H1 (cell line): ENCODE measurements around the gene LPGAT1. TPM values are rescaled to one million over a fixed set of nuclear protein-coding genes. Genes with fewer than 3 reads are reported as not detected.

ENCODE experiments used
- CHD1 ChIP-seq: IDR thresholded peaks from 2 replicates; pipeline ENCODE4 v1.6.1; 2012; ENCODE audit warnings: low read depth, low read length, improper control_type of control experiment
- CTBP2 ChIP-seq: IDR thresholded peaks from 2 replicates; pipeline ENCODE4 v1.7.0; 2011; ENCODE audit warnings: borderline replicate concordance, mild to moderate bottlenecking, moderate library complexity, mixed read lengths, low read length; ENCODE audit not compliant: insufficient read depth, insufficient read length
- EP300 ChIP-seq, 2 experiments: IDR thresholded peaks; 1 replicate in 1 of 2; 2 replicates in 1 of 2; pipeline ENCODE4 v1.6.1; 2011 to 2012; ENCODE audit warnings: low read depth in 2 of 2, low read length in 2 of 2, mild to moderate bottlenecking in 2 of 2, borderline replicate concordance in 1 of 2, inconsistent platforms in 1 of 2, moderate library complexity in 1 of 2
- HDAC6 ChIP-seq: IDR thresholded peaks from one replicate; pipeline ENCODE4 v1.7.1; 2012; ENCODE audit warnings: low read depth, mild to moderate bottlenecking, inconsistent platforms, low read length, moderate library complexity
- JUN ChIP-seq: IDR thresholded peaks from 2 replicates; pipeline ENCODE4 v1.6.1; 2011; ENCODE audit warnings: low read depth, mild to moderate bottlenecking, improper control_type of control experiment, low read length
- SIX5 ChIP-seq: IDR thresholded peaks from 2 replicates; pipeline ENCODE4 v1.6.1; 2011; ENCODE audit warnings: mild to moderate bottlenecking, low read depth, low read length
- SP4 ChIP-seq: IDR thresholded peaks from 2 replicates; pipeline ENCODE4 v1.6.1; 2012; ENCODE audit warnings: low read length, inconsistent platforms
- ZNF274 ChIP-seq: IDR thresholded peaks from 2 replicates; pipeline ENCODE4 v1.7.0; 2012; ENCODE audit warnings: low read length, borderline replicate concordance; ENCODE audit errors: extremely low read depth
- polyA plus RNA-seq, 7 experiments: library from polyadenylated mRNA; depleted of rRNA in 3 of 7; stranded (reverse) in 5 of 7; unstranded in 2 of 7; fragments of >200 nt in 5 of 7; fragments of 200-250 nt in 2 of 7; gene quantifications; 1 replicate in 5 of 7; 2 replicates in 1 of 7; 4 replicates in 1 of 7; pipeline versions ENCODE4 v1.2.1 to v1.2.3, GENCODE V29; 2011 to 2013; ENCODE audit warnings: missing spikeins in 2 of 7, mixed read lengths in 2 of 7
- total RNA-seq: library from RNA; stranded (reverse); fragmentation: NEBNext Ultra II Directional; extraction: Animal tissue kit (Norgen Biotek cat#: 25700); gene quantifications from 2 replicates; pipeline ENCODE4 v1.2.1, GENCODE V29; 2021
- TF ChIP-seq, protein P1 (sequence below): fragments of 300-600 bp; sonication (generic); IDR thresholded peaks from 2 replicates; pipeline ENCODE4 v1.7.1; 2012; ENCODE audit warnings: low read length, moderate library complexity, mild to moderate bottlenecking, inconsistent platforms; ENCODE audit not compliant: insufficient replicate concordance
- TF ChIP-seq, protein P2 (sequence below): IDR thresholded peaks from 2 replicates; pipeline ENCODE4 v1.6.1; 2011; ENCODE audit warnings: low read depth, mild to moderate bottlenecking, low read length; ENCODE audit not compliant: insufficient read depth
- TF ChIP-seq, protein P3 (sequence below): IDR thresholded peaks from 2 replicates; pipeline ENCODE4 v1.6.1; 2012; ENCODE audit warnings: inconsistent platforms

Gene LPGAT1
- total and polyA plus RNA-seq, 2 of the 8 experiments (the other 6 are each of a cell fraction or from before 2014, with no cell fraction given), result 2.3 to 13.5 TPM

DNA sequence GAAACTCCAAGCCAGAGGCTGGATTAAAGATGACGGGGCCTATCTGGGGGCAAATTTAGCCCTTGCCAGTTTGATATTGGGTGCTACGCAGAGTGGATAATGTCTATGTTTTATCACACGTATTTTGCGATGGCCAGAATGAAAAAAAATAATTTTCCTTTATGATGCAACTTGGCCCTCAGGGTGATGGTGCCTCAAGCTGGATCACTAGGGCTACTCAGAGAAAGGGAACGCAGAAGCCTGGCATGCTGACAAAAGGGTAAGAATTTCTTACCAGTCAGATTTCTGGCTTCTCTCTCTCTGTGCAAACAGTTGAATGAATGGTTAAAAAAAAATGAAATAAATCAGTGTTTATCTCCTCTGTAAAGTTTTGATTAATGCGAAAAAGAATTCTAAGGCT lies 122.6 kb downstream of the LPGAT1 start (continued):
- TF ChIP-seq, protein P1, sequence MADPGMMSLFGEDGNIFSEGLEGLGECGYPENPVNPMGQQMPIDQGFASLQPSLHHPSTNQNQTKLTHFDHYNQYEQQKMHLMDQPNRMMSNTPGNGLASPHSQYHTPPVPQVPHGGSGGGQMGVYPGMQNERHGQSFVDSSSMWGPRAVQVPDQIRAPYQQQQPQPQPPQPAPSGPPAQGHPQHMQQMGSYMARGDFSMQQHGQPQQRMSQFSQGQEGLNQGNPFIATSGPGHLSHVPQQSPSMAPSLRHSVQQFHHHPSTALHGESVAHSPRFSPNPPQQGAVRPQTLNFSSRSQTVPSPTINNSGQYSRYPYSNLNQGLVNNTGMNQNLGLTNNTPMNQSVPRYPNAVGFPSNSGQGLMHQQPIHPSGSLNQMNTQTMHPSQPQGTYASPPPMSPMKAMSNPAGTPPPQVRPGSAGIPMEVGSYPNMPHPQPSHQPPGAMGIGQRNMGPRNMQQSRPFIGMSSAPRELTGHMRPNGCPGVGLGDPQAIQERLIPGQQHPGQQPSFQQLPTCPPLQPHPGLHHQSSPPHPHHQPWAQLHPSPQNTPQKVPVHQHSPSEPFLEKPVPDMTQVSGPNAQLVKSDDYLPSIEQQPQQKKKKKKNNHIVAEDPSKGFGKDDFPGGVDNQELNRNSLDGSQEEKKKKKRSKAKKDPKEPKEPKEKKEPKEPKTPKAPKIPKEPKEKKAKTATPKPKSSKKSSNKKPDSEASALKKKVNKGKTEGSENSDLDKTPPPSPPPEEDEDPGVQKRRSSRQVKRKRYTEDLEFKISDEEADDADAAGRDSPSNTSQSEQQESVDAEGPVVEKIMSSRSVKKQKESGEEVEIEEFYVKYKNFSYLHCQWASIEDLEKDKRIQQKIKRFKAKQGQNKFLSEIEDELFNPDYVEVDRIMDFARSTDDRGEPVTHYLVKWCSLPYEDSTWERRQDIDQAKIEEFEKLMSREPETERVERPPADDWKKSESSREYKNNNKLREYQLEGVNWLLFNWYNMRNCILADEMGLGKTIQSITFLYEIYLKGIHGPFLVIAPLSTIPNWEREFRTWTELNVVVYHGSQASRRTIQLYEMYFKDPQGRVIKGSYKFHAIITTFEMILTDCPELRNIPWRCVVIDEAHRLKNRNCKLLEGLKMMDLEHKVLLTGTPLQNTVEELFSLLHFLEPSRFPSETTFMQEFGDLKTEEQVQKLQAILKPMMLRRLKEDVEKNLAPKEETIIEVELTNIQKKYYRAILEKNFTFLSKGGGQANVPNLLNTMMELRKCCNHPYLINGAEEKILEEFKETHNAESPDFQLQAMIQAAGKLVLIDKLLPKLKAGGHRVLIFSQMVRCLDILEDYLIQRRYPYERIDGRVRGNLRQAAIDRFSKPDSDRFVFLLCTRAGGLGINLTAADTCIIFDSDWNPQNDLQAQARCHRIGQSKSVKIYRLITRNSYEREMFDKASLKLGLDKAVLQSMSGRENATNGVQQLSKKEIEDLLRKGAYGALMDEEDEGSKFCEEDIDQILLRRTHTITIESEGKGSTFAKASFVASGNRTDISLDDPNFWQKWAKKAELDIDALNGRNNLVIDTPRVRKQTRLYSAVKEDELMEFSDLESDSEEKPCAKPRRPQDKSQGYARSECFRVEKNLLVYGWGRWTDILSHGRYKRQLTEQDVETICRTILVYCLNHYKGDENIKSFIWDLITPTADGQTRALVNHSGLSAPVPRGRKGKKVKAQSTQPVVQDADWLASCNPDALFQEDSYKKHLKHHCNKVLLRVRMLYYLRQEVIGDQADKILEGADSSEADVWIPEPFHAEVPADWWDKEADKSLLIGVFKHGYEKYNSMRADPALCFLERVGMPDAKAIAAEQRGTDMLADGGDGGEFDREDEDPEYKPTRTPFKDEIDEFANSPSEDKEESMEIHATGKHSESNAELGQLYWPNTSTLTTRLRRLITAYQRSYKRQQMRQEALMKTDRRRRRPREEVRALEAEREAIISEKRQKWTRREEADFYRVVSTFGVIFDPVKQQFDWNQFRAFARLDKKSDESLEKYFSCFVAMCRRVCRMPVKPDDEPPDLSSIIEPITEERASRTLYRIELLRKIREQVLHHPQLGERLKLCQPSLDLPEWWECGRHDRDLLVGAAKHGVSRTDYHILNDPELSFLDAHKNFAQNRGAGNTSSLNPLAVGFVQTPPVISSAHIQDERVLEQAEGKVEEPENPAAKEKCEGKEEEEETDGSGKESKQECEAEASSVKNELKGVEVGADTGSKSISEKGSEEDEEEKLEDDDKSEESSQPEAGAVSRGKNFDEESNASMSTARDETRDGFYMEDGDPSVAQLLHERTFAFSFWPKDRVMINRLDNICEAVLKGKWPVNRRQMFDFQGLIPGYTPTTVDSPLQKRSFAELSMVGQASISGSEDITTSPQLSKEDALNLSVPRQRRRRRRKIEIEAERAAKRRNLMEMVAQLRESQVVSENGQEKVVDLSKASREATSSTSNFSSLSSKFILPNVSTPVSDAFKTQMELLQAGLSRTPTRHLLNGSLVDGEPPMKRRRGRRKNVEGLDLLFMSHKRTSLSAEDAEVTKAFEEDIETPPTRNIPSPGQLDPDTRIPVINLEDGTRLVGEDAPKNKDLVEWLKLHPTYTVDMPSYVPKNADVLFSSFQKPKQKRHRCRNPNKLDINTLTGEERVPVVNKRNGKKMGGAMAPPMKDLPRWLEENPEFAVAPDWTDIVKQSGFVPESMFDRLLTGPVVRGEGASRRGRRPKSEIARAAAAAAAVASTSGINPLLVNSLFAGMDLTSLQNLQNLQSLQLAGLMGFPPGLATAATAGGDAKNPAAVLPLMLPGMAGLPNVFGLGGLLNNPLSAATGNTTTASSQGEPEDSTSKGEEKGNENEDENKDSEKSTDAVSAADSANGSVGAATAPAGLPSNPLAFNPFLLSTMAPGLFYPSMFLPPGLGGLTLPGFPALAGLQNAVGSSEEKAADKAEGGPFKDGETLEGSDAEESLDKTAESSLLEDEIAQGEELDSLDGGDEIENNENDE, result no peak
- TF ChIP-seq, protein P2, sequence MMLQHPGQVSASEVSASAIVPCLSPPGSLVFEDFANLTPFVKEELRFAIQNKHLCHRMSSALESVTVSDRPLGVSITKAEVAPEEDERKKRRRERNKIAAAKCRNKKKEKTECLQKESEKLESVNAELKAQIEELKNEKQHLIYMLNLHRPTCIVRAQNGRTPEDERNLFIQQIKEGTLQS, result no peak
- TF ChIP-seq SIX5 (no peak), CHD1 (no peak), SP4 (no peak), ZNF274 (no peak), EP300 (IDR thresholded peaks at IDR 0.05; ENCODE audit: borderline replicate concordance in 1 of 2, low read depth in 2 of 2, low read length in 2 of 2) (no peak), CTBP2 (no peak), JUN (no peak), HDAC6 (no peak)
- TF ChIP-seq, protein P3, sequence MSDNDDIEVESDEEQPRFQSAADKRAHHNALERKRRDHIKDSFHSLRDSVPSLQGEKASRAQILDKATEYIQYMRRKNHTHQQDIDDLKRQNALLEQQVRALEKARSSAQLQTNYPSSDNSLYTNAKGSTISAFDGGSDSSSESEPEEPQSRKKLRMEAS, result no peak
